CD4-positive, alpha-beta T cell treated with Interleukin-2 at 100 ng/mL for 4 hours (primary cell): Measurements from ENCODE around the gene C19orf53.
"Not testable (repeated sequence)": the region's sequence is repeated elsewhere in the genome, so short reads cannot be mapped to it uniquely, and the experiment has no call there.

Experiments
- DNase-seq: peaks from one replicate; pipeline ENCODE4 v3.0.0-alpha.2; 2020; ENCODE audit warnings: low spot score

C19orf53 gene

GRCh38 chr19:13774217-13775191, at the start of gene C19orf53:
Gene C19orf53 (plus strand): TSS chr19:13774456. CDS start chr19:13774478, 22 bp downstream.
- DNase-seq, result peak; percentile 90

- no peak for DNase-seq
These were observed 47.9 kb upstream of the C19orf53 start for GRCh38 chr19:13726323-13726722.

- DNase-seq, result no peak
These were observed 46.5 kb upstream of the C19orf53 start for GRCh38 chr19:13727798-13728197.

- DNase-seq, result no peak
These were observed 44.4 kb upstream of the C19orf53 start for GRCh38 chr19:13729859-13730258.

- peak; percentile 93 for DNase-seq
These were observed 42.9 kb upstream of the C19orf53 start for GRCh38 chr19:13731147-13731964.

GRCh38 chr19:13732337-13732736, 41.9 kb upstream of the C19orf53 start:
- DNase-seq, result no peak

GRCh38 chr19:13734751-13735150, 39.5 kb upstream of the C19orf53 start:
- DNase-seq, result no peak

GRCh38 chr19:13738073-13738472, 36.2 kb upstream of the C19orf53 start:
- no peak for DNase-seq

GRCh38 chr19:13741893-13742292, 32.4 kb upstream of the C19orf53 start:
- DNase-seq, result no peak

- DNase-seq, result no peak
These were observed 31.5 kb upstream of the C19orf53 start for GRCh38 chr19:13742756-13743155.

- no peak for DNase-seq
These were observed 30.1 kb upstream of the C19orf53 start for GRCh38 chr19:13744174-13744573.

GRCh38 chr19:13747098-13747453, 27.2 kb upstream of the C19orf53 start:
- DNase-seq, result no peak

- peak; percentile 11 for DNase-seq
These were observed 26.0 kb upstream of the C19orf53 start for GRCh38 chr19:13748169-13748828.

- no peak for DNase-seq
These were observed 22.8 kb upstream of the C19orf53 start for GRCh38 chr19:13751436-13751835.

GRCh38 chr19:13753622-13754021, 20.6 kb upstream of the C19orf53 start:
- DNase-seq, result not testable (repeated sequence)

- no peak for DNase-seq
These were observed 18.0 kb upstream of the C19orf53 start for GRCh38 chr19:13756210-13756609.

GRCh38 chr19:13757805-13758772, 16.2 kb upstream of the C19orf53 start:
- DNase-seq, result no peak

GRCh38 chr19:13758795-13759194, 15.5 kb upstream of the C19orf53 start:
- DNase-seq, result no peak

GRCh38 chr19:13761423-13761822, 12.8 kb upstream of the C19orf53 start:
- no peak for DNase-seq

GRCh38 chr19:13762635-13763235, 11.5 kb upstream of the C19orf53 start:
- no peak for DNase-seq

- no peak for DNase-seq
These were observed 11.0 kb upstream of the C19orf53 start for GRCh38 chr19:13763265-13763664.
